HG02884 (cell line): ENCODE measurements around the gene ULK1.

Experiments
- ATAC-seq: cut with Tn5 transposase; IDR thresholded peaks from one replicate; pipeline ENCODE4 v1.9.1; 2021; ENCODE audit warnings: mild to moderate bottlenecking, moderate library complexity; ENCODE audit not compliant: unreplicated experiment

Gene ULK1

DNA sequence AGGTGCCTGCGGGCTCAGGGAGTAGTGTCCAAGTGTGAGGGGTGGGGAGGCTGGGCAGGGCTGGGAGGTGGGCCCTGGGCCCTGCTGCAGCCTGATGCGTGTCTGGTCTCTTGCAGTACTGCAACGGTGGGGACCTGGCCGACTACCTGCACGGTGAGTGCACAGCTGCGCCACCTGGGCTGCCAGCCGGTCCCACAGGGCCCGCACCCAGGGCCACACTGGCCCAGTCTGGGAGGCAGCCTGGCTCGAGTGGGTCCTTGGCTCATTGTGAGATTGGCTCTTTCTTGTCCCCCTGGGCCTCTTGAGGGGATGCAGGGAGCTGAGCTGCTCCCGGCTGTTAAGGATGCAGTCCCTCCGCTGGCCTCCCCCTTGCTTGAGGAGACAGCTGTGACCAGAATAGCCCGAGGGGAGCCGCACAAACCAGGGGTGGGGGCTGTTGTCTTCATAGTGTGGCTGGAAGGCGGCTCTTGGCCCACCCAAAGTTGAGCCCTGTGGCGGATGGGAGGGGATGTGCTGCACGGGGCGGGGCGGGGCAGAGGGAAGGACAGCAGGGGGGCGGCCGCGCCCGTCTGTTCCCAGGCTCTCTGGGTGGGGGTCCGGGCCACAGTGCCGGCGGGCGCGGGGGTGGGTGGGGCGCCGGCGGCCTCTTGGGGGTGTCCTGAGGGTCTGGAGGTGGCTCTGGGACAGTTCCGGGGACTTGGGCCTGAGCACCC is 13.1 kb downstream of the ULK1 start:
- no peak for ATAC-seq

DNA sequence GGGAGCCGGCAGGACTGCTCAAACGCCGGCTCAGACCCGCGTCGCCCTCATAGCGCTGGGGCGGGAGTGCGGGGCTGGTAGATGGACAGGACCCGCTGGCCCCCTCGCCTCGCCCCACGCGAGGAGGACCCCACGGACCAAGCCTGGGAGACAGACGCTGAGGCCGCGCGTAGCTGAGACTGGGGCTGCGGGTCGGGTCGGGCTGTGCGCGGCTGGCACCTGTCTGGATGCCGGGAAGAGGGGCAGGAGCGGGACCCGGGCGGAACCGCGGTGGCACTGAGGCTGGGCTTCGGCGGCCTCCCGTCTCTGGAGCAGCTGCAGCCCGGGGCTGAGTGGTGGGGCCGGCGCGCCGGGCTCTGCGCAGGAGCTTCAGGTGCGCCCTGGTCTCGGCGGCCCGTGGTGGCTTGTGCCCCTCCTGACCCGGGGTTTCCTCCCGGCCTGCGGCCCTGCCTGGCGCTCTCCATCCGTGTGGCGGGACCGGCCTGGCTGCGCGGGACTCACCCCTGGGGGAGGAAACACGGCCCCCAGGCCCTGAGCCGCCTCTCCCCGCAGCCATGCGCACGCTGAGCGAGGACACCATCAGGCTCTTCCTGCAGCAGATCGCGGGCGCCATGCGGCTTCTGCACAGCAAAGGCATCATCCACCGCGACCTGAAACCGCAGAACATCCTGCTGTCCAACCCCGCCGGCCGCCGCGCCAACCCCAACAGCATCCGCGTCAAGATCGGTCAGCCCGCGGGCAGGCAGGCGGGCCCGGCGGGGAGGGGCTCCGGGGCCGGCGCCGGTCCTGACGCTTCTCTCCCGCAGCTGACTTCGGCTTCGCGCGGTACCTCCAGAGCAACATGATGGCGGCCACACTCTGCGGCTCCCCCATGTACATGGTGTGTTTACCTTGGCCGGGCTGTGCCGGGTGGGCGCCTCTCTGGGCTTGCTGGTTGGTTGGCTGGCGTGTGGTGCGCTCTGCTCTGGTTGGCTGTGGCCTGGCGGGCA is 14.0 kb downstream of the ULK1 start:
- ATAC-seq, result no peak

DNA sequence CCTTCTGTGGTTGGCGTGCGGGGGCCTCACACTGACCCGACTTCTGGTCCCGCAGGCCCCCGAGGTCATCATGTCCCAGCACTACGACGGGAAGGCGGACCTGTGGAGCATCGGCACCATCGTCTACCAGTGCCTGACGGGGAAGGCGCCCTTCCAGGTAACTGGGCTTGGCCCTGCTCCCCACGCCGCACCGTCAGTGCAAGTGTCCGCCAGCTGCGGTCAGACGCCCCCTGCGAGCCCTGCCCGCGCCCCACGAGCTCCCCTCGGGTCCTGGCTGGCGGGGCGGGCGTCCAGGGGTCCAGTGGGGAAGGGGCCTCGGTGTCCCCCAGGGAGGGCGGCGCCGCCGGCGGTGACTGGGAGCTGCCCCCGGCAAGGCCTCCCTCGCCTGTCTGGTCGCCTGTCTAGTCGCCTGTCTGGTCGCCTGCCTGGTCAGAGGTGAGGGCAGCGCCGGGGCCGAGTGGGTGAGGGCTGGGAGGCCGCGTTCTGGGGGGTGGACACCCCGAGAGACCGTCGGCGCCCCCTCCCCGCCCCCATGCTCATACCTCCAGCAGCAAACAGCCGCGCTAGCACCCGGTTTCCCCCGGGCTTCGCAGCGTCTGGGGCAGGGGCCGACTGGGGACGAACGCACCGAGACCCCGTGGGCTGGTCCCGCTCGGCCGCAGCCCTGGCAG is 14.8 kb downstream of the ULK1 start:
- ATAC-seq, result no peak

DNA sequence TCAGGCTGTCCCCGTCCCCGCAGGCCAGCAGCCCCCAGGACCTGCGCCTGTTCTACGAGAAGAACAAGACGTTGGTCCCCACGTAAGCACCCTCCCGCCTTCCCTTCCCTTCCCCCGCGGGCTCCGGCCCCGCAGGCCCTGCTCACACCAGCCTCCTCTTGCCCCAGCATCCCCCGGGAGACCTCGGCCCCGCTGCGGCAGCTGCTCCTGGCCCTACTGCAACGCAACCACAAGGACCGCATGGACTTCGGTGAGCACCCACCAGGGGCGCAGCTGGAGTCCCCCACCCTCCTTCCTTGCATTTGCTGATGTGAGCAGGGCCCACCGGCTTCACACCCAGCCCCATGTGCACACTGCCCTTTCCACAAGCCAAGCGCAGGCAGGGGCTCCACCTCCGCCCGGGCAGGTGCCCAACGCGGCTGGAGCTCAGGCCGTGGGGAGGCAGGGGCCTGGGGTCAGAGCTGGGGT is 15.4 kb downstream of the ULK1 start:
- no peak for ATAC-seq

DNA sequence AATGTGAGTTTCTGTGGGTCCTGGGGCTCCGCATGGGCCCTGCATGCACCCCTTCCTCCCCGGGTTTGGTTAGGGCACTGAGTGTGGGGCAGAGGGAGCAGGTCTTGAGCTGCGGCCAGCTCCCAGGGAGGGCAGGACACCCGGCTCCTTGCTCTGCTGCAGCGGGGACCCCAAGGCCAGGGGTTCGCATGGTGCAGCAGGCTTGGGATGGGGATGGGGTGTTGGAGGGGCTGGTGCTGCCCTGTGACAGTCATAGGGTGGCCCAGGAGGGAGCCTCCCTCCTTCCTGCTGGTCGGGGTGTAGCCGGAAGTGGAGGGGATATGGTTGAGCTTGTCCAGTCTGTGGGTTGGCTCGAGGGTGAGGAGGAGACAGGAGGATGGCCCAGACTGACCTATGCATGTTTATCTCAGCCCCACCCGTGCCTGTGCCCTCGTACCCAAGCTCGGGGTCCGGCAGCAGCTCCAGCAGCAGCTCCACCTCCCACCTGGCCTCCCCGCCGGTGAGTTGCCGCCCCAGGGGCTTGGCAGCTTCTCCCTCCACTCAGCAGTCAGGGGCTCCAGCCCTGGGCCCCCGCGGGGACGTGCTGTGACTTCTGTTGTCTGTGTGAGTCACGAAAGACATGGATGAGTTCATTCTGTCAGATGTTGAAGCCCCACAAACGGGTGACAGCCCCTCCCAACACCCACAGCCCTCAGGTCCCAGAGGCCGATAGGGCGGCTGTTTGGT is 16.0 kb downstream of the ULK1 start:
- no peak for ATAC-seq

DNA sequence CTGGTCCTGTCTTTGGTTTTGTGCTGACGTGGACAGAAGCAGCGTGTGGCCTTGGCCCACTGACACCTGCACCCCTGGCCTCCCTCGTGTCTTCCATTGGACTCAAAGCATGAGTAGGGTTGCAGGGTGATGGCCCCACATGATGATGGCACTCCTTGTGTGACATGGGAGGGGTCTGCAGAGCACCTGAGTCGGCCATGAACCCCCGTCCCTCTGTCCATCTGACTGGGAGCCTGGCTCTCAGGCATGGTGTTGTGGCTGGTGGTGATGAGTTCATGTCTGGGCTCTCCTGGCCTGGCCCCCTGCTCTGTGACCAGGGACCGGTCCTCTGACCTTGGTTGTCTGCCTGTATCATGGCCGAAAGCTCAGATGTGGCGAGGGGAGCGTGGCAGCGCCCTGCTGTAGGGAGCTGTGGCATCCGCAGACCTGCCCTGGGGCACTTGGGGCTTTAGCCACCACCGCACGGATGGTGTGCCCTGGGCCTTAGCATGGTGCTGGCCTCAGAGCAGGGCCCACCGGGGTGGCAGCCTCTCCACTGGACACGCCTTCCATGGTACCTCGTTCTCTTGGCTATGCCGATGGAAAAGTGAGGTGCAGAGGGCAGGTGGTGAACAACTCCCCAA is 16.7 kb downstream of the ULK1 start:
- ATAC-seq, result no peak

DNA sequence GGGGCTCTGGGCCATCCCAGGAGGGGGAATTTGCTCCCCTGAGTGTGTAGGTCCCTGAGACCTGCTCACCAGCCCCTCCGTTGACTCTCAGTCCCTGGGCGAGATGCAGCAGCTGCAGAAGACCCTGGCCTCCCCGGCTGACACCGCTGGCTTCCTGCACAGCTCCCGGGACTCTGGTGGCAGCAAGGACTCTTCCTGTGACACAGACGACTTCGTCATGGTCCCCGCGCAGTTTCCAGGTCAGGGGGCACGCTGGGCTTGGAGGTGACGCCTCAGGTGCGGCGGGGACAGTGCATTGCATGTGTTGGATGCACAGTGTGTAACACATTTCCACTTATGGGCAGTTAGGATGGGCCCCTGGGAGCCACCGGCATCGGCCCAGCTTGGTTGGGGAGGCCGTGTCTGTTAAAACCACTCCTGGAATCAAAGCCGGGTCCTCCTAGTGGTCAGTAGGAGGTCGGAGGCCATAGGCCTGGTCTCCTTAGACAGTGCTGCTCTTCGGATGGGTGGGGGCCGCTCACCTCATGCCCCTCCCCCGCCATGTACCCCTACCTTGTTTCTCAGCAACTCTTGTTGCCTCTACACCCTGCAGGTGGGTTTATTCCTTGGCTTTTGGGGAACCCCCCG is 17.5 kb downstream of the ULK1 start:
- ATAC-seq, result no peak

DNA sequence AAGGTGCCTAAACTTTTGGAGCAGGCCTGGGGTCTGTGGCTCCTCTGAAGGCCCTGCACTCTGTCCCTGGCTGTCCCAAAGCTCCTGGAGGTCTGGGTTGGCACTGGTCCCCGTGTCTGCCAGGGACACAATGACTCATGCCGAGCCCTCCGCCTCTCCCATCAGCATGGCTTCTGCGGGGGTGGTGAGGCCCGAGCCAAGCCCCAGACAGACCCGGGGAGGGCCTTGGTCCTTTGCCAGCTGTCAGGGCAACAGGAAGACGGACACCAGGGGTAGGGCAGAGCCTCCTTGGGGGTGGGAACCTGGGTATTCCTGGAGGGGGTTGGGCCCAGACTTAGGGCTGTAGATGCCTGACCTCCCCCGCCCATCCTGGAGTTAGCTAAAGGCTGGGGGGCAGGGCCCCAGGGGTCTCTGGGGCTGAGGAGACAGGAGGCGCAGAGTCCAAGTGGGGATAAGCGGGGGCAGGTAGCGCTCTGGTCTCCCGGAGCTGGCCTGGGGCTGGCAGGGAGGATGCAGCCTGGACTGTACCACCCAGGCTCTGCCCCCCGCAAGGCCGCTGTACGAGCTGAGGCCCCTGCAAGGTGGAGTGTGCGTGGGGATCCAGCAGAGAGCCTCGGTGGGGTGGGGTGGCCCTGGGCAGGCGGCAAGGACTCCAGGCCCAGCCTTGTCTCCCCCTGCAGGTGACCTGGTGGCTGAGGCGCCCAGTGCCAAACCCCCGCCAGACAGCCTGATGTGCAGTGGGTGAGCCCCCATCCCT is 18.3 kb downstream of the ULK1 start:
- ATAC-seq, result no peak

DNA sequence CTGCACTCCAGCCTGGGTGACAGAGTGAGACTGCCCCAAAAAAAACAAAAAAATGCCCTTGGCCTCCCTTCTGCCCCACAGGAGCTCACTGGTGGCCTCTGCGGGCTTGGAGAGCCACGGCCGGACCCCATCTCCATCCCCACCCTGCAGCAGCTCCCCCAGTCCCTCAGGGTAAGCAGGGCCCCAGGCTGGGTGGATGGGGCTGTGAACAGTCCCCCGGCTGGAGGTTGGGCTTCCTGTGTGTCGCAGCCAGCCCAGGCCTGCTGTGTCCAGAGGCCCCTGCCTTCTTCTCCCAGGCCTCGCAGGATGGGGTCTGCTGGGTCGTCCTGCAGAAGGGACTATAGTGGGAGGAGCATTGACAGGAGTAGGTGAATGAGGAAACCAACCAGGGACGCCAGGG is 19.2 kb downstream of the ULK1 start:
- no peak for ATAC-seq

DNA sequence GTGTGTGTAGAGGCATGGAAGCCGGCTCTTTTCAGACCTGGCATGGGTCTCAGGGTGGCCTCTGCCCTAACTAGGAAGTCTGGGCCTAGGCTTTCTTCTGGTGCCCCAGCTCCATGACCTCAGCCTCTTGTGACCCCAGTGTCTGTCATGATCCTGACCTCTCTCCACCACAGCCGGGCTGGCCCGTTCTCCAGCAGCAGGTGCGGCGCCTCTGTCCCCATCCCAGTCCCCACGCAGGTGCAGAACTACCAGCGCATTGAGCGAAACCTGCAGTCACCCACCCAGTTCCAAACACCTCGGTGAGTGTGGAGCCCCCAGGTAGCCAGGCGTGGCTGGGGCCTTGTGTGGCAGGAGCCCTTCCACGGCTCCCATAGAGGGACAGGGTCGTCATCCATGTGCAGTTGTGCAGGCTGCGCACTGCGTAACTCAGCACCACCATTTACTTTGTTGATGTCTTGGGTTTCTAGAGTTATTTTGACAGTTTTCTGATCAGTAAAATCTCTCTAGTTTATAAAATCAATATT is 19.8 kb downstream of the ULK1 start:
- no peak for ATAC-seq

DNA sequence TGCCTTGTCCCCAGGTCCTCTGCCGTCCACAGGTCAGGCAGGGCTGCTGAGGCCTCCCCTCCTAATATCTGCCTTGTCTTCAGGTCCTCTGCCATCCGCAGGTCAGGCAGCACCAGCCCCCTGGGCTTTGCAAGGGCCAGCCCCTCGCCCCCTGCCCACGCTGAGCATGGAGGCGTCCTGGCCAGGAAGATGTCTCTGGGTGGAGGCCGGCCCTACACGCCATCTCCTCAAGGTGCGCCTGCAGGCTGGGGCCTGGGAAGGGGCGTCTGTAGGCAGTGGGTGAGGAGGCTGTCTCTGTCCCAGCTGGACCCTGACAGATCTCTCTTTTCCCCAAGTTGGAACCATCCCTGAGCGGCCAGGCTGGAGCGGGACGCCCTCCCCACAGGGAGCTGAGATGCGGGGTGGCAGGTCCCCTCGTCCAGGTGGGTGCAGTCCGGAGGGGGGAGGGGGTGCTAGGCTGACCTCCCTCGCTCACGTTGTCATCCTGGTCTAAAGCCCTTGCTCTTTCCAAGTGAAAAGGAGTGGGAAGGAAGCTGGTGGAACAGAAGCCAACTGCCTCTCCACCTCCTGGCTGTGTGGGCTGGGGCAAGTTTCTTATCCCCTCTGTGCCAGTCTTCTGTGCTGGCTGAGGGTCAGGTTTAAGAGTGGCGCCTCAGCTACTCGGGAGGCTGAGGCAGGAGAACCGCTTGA is 20.7 kb downstream of the ULK1 start:
- ATAC-seq, result no peak

DNA sequence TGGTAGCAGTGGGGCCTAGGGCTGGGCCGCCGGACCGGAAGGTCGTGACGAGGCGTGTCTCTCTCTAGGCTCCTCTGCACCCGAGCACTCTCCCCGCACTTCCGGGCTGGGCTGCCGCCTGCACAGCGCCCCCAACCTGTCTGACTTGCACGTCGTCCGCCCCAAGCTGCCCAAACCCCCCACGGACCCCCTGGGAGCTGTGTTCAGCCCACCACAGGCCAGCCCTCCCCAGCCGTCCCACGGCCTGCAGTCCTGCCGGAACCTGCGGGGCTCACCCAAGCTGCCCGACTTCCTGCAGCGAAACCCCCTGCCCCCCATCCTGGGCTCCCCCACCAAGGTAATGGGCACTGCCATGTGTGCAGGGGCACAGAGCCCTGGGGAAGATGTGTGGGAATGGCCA is 21.4 kb downstream of the ULK1 start:
- no peak for ATAC-seq

DNA sequence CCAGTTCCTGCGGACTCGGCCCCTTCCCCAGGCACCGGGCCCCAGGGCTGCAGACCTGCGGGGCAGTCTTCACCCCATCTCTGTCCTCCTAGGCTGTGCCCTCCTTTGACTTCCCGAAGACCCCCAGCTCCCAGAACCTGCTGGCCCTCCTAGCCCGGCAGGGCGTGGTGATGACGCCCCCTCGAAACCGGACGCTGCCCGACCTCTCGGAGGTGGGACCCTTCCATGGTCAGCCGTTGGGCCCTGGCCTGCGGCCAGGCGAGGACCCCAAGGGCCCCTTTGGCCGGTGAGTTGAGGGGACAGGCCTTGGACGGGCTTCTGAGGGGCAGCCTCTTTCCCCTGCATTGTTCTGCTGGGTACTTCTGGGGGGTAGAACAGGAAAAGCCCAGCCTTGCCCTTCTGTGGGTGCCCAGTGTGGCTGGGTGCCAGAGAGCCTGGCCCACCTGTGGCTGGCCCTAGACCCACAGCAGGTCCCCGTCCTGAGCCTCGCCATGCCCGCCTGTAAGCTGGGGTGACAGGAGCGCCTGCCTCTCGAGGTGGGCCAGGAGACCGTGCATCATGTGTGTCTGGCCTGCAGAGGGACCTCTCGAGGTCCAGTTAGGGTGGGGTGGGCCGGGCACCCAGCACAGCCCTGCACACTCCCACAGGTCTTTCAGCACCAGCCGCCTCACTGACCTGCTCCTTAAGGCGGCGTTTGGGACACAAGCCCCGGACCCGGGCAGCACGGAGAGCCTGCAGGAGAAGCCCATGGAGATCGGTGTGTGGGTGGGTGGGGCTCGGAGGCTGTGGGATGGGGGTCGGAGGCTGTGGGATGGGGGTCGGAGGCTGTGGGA is 22.1 kb downstream of the ULK1 start:
- no peak for ATAC-seq

DNA sequence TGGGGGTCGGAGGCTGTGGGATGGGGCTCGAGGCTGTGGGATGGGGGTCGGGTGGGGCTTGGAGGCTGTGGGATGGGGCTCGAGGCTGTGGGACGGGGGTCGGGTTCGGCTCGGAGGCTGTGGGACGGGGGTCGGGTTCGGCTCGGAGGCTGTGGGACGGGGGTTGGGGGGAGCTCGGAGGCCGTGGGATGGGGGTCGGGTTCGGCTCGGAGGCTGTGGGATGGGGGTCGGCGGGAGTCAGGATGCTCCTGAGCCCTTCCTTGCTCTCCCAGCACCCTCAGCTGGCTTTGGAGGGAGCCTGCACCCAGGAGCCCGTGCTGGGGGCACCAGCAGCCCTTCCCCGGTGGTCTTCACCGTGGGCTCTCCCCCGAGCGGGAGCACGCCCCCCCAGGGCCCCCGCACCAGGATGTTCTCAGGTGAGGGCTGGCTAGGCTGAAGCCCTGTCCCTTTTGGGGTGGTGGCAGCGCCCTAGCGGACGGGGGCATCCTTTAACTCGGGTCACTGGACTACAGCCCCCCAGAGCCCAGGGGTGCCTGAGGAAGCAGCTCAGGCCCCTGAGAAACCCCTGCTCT is 22.8 kb downstream of the ULK1 start:
- ATAC-seq, result no peak

DNA sequence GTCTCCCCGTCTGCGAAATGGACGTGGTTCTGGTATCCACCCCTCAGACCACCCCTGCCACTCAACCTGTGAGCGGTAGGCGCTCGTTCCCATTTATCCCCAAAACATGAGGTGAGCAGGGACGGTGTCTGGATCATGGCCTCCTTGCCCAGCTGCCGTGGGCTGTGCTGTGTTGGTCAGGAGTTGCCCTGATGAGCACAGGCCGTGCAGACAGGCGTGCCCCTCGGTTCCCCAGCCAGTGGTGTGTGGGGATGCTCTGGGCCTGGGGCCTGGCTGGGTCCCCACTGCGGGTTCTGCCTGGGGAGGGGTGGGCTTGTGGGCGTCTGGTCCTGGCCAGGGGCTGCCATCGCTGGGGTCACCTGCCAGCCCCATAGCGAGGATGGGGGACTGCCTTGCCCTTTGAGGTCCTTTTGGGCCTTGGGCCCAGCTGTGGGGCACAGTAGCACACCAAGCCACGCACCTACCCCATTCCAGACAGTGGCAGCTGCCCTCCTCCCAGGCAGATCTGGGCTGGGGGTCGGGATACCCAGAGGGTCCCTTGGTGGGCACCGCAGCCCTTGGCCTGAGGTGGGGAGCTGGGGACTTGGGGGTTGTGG is 23.4 kb downstream of the ULK1 start:
- no peak for ATAC-seq

DNA sequence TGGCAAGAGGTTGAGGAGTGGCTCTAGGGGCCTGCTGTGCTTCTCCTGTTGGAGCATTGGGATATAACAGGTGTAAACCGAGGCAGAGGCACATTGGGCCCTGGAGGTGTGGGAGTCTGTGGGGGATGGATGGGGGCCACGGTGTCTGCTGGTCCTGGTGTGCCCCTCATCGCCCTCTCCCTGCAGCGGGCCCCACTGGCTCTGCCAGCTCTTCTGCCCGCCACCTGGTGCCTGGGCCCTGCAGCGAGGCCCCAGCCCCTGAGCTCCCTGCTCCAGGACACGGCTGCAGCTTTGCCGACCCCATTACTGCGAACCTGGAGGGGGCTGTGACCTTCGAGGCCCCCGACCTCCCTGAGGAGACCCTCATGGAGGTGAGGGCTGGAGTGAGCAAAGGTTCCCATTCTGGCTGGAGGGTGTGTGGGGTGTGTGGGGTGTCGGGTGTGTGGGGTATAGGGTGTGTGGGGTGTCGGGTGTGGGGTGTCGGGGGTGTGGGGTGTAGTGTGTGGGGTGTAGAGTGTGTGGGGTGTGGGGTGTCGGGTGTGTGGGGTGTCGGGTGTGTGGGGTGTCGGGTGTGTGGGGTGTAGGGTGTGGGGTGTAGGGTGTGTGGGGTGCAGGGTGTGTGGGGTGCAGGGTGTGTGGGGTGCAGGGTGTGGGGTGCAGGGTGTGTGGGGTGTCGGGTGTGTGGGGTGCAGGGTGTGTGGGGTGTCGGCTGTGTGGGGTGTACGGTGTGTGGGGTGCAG is 24.1 kb downstream of the ULK1 start:
- ATAC-seq, result no peak
